Measurements from ENCODE around the gene CHD9NB.
A peak's percentile ranks its signal among the peaks of the same experiment; 100 is the strongest.

The CHD9NB gene

DNA sequence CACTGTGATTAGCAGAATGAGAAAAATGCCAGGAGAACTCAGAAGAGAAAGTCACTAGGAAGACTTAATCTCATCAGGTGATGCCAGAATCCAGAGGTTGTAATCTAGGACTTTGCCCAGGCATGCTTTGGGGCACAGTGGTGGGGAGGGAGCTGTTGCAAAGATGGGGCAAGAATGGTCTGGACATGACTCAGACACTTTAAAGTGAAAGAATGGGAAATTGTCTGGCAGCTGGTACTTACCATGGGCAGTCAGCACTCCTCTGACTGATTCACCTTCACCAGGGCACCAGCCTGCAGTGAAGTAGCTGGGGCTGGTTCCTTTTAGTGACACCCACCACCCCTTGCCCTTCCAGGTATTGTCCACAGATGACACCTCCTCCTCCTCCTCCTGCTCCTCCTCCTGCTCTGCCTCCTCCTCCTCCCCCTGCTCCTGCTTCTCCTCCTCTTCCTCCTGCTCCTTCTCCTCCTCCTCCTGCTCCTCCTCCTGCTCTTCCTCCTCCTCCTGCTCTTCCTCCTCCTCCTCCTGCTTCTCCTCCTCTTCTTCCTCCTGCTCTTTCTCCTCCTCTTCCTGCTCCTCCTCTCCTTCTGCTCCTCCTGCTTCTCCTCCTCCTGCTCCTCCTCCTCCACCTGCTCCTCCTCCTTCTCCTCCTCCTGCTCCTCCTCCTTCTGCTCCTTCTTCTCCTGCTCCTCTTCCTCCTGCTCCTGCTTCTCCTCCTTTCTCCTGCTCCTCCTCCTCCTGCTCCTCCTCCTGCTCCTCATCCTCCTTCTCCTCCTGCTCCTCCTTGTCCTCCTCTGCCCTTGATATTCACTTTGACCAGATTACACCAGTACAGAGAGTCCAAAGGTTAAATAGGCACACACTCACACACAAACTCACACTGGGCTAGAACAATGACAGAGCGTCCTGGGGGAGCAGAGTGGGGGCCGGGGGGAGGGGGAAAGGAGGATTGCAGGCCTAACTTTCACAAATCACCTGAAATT is at the start of gene CHD9NB:
TSS of gene CHD9NB (minus strand) at position 379 of the 983 bp plus-strand sequence. CDS start 8,739 bp downstream, outside the sequence.
- DNase-seq: no peak

DNA sequence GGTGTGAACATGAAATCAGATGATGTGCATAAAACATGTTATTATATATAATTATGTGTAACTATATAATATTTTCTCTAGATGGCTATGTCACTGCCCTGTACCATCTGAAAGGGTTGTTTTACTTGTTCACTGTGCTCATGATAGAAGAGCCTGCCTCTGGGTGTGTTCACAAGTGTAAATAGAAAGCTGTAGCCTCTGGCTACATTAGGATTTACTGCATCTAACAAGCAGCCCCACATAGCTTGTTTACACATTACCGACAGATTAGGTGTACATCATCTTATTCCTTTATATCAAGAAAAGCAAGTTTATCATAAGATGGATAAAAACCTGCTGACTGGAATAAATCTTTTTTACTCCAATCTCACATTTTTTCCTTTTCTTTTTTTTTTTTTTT is 48.2 kb upstream of the CHD9NB start:
- no peak for DNase-seq

DNA sequence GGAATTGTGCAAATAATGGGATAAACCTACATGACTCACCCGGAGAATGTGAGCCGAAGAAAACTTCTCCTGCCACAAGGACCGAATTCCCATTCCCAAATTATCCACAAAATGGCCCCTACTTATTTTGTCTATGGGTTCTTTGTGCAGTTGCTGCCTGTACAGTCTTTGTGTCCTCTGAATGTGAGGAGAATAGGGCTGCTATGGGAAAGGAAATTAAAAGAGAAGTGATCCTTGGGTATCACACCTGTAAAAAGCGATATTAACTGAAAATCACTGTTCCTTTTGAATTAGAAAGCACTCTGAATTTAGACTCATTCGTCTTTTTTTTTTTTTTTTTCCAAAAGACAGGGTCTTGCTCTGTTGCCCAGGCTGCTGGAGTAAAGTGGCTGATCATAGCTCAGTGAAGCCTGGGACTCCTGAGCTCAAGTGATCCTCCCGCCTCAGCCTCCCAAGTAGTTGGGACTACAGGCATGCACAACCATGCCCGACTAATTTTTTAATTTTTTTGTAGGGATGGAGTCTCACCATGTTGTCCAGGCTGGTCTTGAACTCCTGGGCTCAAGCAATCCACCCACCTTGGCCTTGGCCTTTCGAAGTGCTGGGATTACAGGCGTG is 47.5 kb upstream of the CHD9NB start:
- no peak for DNase-seq

DNA sequence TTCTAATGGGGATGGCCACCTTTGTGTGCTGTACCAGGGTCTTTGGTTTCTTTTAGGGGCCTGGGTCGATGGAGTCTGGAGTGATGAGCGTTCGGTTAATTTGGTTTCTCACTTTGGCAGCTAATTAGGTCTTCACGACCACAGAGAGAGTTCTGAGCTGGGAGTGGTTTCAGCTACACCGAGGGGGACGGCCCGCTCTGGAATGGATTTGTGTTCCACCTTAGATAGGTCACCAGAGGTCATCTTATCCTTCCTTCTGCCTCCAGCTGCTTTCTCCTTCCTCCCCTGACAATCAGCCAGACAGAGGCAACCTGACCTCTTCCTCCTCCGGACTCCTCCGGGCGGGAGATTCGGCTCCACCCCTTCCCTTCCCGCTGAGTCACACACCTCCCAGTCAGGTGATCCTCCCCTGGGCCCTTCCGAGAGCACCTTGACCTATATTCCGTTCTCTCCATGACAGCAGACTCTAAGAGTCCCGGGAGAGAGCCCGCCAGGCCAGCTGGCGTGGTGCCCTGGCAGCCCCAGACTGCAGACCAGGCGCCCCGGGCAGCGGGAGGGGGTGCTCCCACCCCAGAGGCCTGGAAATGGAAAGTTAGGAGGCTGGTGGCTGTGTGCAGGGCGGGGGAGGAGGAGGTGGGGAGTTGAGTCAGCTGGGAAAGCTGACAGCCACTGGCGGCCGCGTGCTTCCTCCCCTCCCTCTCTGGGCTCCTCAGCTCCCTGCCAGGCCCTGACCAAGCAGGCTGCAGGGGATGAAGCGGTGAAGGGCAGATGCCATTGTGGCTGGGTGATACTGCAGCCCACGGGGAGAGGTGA is 46.8 kb upstream of the CHD9NB start:
- DNase-seq: peak; percentile 35 to 36

DNA sequence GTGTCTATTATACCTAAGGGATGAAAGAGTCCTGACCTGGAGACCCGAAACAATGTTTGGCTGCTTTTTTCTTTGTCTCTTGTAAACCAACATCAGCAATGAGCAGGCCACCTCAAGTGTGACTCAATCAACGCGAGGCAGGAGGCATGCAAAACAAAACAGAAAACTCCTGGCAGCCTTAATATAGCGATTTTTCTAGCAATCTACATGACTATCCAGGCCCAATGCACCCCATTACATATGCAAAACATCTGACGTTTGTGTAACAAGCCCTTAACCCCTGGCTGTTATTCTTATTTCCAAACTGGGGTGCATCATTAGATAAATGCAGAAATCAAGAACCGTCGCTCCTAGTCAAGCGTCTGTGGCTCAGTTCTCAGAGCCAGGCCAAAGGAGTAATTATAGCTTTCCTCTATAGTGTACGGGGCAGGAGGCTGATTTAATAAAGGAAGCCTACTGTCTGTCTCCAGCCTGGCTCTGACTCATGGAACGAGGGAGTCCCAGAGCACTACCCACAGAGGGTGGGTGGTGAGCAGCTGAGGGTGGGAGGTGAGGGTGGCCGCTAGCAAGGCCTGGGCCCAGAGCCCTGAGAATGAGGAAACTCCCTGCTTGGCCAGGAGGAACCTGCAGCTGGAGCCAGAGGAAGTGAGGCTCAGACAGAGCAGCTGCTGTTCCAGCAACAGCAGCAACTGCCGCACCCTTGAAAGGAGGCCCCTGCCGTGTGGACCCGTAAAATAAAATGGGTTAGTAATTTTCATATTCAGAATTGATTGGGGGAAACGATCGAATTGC is 46.0 kb upstream of the CHD9NB start:
- DNase-seq: peak; percentile 3 to 15

DNA sequence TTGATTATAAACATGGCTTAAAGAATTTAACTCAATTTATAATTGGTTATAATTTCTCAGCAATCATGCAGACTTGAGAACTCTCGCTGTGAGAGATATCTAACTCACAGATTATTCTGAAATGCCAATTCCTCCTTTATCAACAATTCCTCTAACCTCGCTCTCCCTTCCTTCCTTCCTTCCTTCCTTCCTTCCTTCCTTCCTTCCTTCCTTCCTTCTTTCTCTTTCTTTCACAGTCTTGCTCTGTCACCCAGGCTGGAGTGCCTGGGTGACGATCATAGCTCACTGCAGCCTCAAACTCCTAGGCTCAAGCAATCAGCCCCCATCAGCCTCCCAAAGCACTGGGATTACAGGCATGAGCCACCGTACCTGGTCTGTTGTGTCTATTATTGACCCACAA is 44.5 kb upstream of the CHD9NB start:
- DNase-seq: no peak

DNA sequence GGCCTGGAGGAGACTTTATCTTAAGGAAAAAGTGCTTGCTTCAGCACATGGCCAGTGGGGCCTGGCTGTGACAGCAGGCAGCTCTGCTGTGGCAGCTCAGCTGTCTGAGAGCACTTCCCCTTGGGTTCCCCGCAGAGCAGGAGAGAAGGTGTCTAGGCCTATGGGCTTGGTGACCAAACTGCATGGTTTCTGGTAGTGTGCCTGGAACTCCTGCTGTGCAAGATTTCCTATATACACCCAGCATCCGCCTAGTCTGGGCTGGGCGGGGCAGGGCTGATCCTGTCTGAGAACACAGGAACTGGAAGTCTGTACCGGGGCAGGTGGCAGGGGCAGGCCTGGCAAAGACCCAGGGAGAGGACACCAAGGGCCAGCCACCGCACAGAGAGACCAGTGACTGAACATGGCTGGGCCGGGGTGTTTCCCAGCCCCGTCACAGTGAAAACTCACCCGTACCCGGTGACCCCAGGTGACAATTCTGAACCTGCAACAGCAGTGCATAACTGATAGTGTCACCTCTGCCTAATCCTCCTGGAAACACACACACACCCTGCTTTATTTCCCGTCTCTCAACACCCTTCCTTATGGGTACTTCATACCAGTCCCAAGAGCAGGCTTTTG is 41.4 kb upstream of the CHD9NB start:
- no peak for DNase-seq

DNA sequence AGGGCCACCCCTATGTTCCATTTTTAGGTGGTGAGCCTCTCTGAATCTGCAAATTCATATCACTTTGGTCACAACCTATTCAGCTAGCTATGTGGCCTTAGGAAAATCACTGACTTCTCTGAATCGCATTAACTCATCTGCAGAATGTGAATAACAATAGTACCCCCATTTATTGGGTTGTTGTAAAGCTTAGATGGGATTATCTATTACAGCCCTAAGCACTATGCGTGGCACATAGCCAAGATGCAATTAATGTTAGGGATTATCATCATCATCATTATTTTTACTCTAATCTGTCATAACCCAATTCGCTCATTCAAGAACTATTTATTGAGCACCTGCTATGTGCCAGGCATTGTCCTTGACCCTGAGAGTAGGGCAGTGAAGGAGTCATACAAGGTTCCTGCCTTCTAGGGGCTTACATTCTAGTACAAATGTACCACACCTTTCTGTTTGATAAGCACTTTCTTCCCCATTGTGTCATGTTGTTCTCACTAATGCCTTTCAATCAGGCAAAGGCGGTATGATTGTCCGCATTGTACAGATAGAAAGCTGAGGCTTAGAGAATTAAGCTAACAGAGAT is 40.6 kb upstream of the CHD9NB start:
- no peak for DNase-seq

DNA sequence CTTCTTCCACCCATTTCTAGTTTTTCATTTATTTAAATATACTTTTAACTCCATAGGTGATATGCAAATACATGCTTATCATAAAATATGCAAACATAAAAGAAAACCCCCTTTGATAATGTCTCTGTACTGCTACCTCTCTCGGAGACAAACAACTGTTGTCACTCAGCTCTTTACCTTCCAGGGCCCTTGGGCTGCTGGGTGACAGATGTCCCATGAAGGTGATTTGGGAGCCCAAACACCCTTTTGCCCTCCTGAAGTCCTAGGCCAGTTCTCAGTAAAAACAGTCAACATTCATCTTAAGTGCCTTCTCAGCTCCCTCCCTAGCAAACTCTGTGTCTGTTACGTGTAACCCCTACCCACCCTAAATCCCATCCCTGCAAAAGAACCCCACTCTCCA is 39.6 kb upstream of the CHD9NB start:
- DNase-seq: no peak

DNA sequence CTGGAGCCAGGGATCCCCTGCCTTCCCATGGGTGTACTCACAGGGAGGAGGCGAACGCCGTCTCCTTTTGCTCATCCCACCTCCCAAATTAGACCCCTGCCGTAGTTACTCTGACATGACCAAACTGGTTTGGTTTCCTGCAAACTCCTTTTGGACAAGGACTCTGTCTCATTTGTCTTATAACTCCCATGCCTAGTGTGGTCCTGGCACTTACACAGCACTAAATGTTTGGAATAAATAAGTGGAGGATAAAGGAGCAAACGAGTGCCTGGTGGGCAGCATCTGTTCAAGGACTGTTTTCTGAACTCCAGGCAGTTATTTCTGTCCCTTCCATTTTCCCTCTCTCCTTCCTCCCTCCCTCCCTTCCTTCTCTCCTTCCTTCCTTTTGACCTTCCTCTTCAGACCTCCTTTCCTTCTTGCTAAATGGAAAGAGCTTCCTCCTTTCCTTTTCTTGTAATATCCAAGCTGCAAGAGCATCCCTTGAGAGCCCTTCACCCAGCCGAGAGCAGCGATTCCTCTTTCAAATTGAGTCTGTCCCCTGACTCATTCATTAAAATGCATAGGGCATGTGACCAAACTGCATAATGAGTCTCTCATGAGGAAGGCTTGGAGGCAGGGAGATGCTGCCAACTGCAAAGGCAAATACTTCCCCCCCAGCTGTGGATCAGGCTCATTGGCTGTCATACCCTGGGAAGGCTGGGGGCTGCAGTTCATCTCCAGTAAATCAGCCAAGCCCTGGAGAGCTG is 38.9 kb upstream of the CHD9NB start:
- DNase-seq: no peak

DNA sequence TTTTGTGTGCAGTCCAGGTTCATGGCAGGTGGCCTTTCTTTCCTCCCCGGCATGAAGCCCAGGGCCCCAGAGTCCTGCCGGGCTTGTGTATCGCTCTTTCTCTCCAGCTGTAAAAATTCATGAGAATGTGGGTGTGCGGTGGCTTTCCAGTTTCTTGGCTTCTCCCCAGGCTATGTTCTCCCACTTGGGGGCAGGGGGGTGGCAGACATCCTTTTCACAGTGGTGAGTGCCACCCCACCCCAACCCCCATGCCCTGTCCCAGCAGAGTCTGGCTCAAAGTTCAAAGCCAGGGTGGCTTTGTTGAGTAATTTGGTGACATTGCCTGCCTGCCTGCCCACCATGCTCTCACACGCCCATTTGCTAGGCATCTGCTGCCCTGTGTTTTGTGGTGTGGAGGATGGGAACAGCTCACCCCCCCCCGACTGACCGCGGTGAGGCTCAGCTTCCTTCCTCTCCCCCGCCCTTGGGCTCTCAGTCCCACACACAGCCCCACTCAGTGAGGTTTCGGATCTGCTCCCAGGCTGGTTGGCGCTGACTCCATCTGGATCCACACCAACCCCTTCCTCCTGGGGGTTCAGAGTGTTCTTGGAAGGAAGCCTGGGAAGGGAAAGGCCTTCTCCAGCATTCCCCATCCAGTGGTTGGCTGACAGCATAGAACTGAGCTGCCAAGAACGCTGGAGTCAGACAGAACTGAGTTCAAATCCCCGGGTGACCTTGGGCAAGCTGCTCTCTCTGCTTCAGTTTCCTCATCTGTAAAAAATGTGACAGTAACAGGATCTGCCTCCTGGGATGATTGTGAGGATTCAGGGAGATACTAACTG is 38.1 kb upstream of the CHD9NB start:
- DNase-seq: no peak

DNA sequence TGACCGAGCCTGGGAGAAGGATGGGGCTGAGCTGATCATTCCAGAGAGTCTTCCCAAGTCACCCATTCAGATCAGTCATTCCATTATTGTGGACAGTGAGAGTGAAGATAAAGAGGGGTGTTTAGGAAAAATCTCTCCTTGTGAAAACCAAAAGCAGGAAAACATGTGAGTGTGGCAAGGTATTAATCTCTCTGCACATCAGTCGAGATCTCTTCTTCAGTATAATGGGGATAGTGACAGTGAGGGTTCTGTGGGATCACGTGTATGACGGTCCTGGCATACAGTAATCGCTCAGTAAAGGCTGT is 37.5 kb upstream of the CHD9NB start:
- DNase-seq: no peak

DNA sequence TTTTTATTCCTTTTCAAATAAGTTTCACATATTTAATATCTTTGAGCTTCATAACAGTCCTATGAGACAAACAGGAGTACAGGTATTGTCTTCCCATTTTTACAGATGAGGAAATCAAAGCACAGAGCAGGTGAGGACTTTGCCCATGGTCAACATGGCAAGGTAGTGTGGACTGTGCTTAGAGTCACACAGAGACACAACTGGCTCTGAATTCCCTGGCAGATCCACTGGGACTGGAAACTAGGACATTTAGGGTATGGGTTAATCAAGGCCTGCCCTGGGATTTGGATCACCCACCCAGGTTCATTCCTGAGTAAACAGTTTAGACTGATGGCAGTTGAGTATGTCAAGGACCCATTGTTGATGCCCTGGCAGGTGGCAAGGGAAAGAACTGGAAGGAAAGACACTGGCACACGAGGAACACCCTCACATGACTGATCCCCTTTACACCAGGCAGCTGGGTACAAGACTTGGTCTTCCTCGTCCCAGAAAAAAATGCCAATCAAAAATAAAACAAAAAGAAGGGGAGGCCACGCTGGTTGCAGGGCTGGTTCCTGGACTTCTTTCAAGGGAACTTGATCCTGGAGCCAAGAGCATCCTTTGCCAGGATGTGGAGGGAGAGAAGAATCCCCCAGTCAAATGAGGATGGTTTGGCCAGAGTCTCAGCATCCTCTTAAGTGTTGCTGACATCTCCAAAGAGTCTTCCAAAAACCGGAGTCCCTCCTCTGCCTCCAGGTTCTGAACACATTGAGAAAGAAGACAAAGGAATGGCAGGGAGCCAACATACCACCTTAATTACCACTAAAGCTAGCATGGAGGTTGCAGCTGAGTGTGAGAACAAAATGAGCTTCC is 37.0 kb upstream of the CHD9NB start:
- DNase-seq: no peak

DNA sequence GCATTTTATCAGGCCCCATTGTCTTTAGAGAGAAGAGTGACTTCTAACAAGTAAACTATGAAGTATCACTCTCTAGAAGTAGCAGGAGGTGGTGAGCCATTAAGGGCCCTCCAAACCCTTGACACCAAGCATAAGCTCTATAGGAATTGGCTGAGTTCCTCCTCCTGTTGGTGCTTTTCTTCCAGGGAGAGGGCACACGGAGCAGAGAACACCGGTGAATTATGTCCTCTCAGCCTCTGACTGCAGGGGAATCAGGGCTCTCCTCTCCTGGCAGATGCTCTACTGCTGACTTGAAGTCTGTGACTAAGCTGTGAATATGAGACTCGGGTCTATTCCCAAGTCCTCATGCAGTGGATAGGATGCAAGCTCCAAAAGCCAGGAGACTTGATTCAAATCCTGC is 34.4 kb upstream of the CHD9NB start:
- DNase-seq: no peak

DNA sequence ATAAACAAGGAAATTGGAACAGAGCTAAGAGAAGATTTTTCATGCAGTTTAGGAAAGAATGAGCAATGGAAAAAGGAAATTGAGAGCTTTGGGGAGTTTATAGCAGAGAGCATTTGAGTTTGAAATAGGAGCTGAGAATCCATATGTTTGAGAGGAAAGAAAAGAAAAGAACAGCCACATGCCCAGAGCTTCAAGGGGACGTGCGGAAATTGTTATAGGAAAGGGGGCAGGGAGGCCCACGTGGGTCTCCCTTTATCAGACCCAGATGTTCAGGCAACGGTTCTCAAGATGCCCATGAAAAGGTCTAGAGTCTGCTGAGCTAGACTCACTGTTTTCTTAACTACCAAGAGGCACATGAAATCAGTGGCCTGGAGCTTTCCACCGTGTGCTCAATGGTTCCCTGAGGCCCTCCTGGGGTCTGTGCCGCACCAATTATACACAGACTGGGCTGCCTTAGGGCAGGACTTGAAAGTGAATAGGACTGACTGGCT is 33.3 kb upstream of the CHD9NB start:
- DNase-seq: no peak

DNA sequence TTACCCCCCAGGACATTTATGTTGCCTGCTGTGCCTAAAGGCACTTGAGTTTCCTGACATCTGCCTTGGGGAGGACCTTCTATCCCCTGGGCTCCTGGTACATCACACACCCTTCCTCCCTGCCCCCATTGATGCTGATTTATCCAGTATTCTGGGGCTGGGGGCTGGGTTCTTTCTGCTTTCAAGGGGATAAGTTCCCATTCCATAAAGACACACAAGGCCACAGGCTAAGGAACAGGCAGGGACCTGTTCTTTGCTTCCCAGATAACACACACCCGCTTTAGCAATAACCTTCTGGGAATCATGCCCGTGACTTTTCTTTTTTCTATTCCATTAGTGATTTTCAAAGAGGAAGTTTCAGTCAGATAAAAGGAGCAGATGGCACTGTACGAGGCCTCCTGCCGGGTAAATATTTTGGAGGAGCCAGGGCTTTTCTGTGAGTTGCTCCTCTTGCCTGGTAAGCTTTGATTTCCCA is 32.7 kb upstream of the CHD9NB start:
- no peak for DNase-seq

DNA sequence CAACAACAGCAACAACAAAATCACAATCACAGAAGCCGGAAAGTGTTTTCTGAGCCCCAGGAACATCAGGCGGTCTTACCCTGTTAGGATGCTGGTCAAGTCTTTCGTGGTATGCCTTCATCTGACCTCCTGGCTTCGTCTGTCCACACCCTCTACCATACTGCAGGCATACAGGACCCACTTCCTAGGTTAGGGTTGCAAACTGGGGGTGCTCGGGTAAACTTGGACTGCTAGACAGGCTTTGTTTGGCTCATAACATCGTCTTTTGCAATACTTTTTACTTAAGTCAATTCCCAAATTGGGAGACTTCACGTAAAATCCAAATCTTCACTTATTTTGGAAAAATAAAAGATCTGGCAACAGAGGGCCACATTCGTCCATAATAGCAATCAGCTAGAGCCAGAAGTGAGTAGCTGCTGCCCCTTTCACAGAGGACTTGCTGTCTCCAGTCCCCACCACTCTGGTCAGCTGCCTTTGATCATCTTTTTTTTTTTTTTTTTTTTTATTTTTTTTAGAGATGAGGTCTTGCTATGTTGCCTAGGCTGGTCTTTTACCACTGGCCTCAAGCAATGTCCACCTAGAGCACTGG is 32.1 kb upstream of the CHD9NB start:
- no peak for DNase-seq

DNA sequence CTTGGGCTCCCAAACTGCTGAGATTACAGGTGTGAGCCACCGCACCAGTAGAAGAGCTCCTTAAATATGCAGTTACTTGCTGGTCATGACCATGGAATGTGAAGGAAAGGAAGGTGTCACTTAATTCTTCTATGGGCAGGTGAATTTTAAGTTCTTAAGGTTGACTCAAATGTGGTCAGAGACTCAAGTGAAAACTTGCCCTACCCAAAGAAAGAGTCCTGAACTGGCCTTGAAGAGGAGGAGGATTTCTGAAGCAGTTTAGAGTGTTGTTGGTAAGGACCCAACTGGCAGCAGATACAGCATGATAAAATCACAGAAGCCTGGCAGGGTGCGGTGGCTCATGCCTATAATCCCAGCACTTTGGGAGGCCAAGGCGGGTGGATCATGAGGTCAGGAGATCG is 31.4 kb upstream of the CHD9NB start:
- no peak for DNase-seq

DNA sequence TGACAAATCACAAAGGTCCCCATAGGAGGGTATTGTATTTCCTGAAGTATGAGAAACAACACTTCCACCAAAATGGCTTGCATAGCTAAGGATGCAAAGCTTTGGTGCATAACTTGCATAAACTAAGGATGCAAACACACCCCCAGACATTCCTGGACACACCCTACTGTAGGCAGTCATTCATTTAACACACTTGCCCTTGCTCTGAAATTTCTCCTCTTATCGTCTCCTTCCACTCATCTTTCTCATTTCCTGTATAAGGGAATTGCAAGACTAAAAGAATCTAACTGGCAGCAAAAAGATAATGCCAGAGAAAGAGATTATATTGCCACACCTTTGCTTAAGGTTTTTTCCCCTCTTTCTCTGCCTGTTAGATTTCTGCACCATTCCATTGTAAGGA is 30.4 kb upstream of the CHD9NB start:
- DNase-seq: no peak
